A549 (cell line): Measurements from ENCODE around the gene PPP2R2D. TPM values are rescaled to one million over a fixed set of nuclear protein-coding genes. Genes with fewer than 3 reads are reported as not detected.

ENCODE experiments used
- ATAC-seq, 2 experiments: fragments of 200-7000 bp in 1 of 2; fragments of >200 bp in 1 of 2; cut with Nextera tagmentation in 1 of 2; cut with Tn5 transposase in 1 of 2; 3 replicates each; pipeline versions ENCODE4 v1.8.0 to v1.9.1; 2018 to 2020; ENCODE audit warnings: mild to moderate bottlenecking in 1 of 2, moderate library complexity in 1 of 2
- CTCF ChIA-PET: fragments of 300-600 bp; sonication (Branson Sonifier 250); formaldehyde crosslinking; extraction: SDS; loops from one replicate; lab custom pipeline; 2021; ENCODE audit warnings: antibody characterized with exemption, inconsistent platforms; lab: Yijun Ruan, JAX
- POLR2A ChIA-PET: fragments of 350-600 bp; formaldehyde crosslinking; extraction: SDS; loops from one replicate; lab custom pipeline; 2021; ENCODE audit warnings: antibody characterized with exemption, inconsistent platforms; lab: Yijun Ruan, JAX
- DNase-seq, 2 experiments: peaks; one replicate each; pipeline versions ENCODE4 v3.0.0 to v3.0.0-alpha.2; 2011 to 2016; ENCODE audit warnings: low read depth in 1 of 2, low spot score in 1 of 2
- FAIRE-seq: peaks from 2 replicates; lab custom pipeline; 2011; peaks lifted over from hg19 to GRCh38; lab: Jason Lieb, UNC
- H3K27ac ChIP-seq, 2 experiments: fragments of >200 bp; sonication (Bioruptor Twin); formaldehyde crosslinking; 3 replicates each; pipeline ENCODE4 v1.5.1; 2016 to 2017
- H3K4me1 ChIP-seq: fragments of >200 bp; sonication (Bioruptor Twin); formaldehyde crosslinking; 3 replicates; pipeline ENCODE4 v1.6.1; 2016
- H3K4me2 ChIP-seq: fragments of >200 bp; sonication (Bioruptor Twin); formaldehyde crosslinking; 3 replicates; pipeline ENCODE4 v1.6.1; 2016
- H3K4me3 ChIP-seq: fragments of >200 bp; sonication (Bioruptor Twin); formaldehyde crosslinking; 3 replicates; pipeline ENCODE4 v1.5.1; 2016
- H3K9me3 ChIP-seq: fragments of >200 bp; sonication (Bioruptor Twin); formaldehyde crosslinking; 3 replicates; pipeline ENCODE4 v1.6.1; 2016
- CBX8 ChIP-seq: fragments of 200-600 bp; sonication (generic); IDR thresholded peaks from 2 replicates; pipeline ENCODE4 v1.6.1; 2016
- CEBPB ChIP-seq, 2 experiments: fragments of >200 bp in 1 of 2; sonication (Bioruptor Twin) in 1 of 2; formaldehyde crosslinking in 1 of 2; IDR thresholded peaks; 2 replicates each; pipeline ENCODE4 v1.6.1; 2012 to 2016
- FOSB ChIP-seq: fragments of 250-450 bp; sonication (Bioruptor Pico); IDR thresholded peaks from 2 replicates; pipeline ENCODE4 v1.5.0; 2020; ENCODE audit warnings: mild to moderate bottlenecking, moderate library complexity
- HES2 ChIP-seq: fragments of >200 bp; sonication (Bioruptor Twin); formaldehyde crosslinking; IDR thresholded peaks from 2 replicates; pipeline ENCODE4 v1.6.1; 2016
- JUN ChIP-seq, 2 experiments: fragments of >200 bp; sonication (Bioruptor Twin); formaldehyde crosslinking; IDR thresholded peaks; 2 replicates in 1 of 2; 3 replicates in 1 of 2; pipeline ENCODE4 v1.6.1; 2016 to 2017
- KDM5A ChIP-seq: fragments of 200-600 bp; sonication (generic); IDR thresholded peaks from 2 replicates; pipeline ENCODE4 v1.6.1; 2016; ENCODE audit warnings: antibody characterized with exemption, mild to moderate bottlenecking
- MAX ChIP-seq: IDR thresholded peaks from 2 replicates; pipeline ENCODE4 v1.6.1; 2012
- NR3C1 ChIP-seq: fragments of >200 bp; sonication (Bioruptor Twin); formaldehyde crosslinking; IDR thresholded peaks from 3 replicates; pipeline ENCODE4 v1.6.1; 2017
- PBX3 ChIP-seq: IDR thresholded peaks from 2 replicates; pipeline ENCODE4 v1.6.1; 2012
- RFX5 ChIP-seq: fragments of 450-650 bp; IDR thresholded peaks from 2 replicates; pipeline ENCODE4 v1.7.1; 2014; ENCODE audit warnings: antibody characterized with exemption, mild to moderate bottlenecking, moderate library complexity
- RNF2 ChIP-seq: fragments of 200-600 bp; sonication (generic); IDR thresholded peaks from 2 replicates; pipeline ENCODE4 v1.6.1; 2016; ENCODE audit warnings: low read depth, mild to moderate bottlenecking, antibody characterized with exemption, moderate library complexity, borderline replicate concordance
- TFCP2L1 ChIP-seq: fragments of 250-450 bp; sonication (Bioruptor Pico); IDR thresholded peaks from 2 replicates; pipeline ENCODE4 v1.5.0; 2021; ENCODE audit warnings: mild to moderate bottlenecking
- USF2 ChIP-seq: fragments of 450-650 bp; IDR thresholded peaks from 2 replicates; pipeline ENCODE4 v1.6.1; 2014; ENCODE audit warnings: antibody characterized with exemption
- ZNF302 ChIP-seq: fragments of 250-450 bp; sonication (Bioruptor Pico); IDR thresholded peaks from 2 replicates; pipeline ENCODE4 v1.9.0; 2021; ENCODE audit warnings: inconsistent platforms, mild to moderate bottlenecking, moderate library complexity
- WGBS: methylation state at CpG from one replicate; pipeline ENCODE4 v1.1.6; 2017; ENCODE audit errors: missing lambda C conversion rate; 5-methylcytosine and 5-hydroxymethylcytosine counted together
- polyA plus RNA-seq, 4 experiments: library from polyadenylated mRNA; depleted of rRNA in 3 of 4; stranded (reverse); fragments of >200 nt; fragmentation: RNase III in 1 of 4; extraction: RNeasy Plus Mini Kit Qiagen cat#74134 plus additional on column Dnase treatment in 1 of 4; gene quantifications; 2 replicates in 3 of 4; 3 replicates in 1 of 4; pipeline ENCODE4 v1.2.3, GENCODE V29; 2011 to 2017
- TF ChIP-seq, protein P1 (sequence below): fragments of >200 bp; sonication (Bioruptor Twin); formaldehyde crosslinking; IDR thresholded peaks from 3 replicates; pipeline ENCODE4 v1.5.1; 2016
- TF ChIP-seq, protein P2 (sequence below): fragments of 250-450 bp; sonication (Bioruptor Pico); IDR thresholded peaks from 2 replicates; pipeline ENCODE4 v1.5.0; 2021; ENCODE audit warnings: mild to moderate bottlenecking, moderate library complexity, borderline replicate concordance
- TF ChIP-seq, protein P3 (sequence below): fragments of >200 bp; sonication (Bioruptor Twin); formaldehyde crosslinking; IDR thresholded peaks from 3 replicates; pipeline ENCODE4 v1.6.1; 2016
- TF ChIP-seq, protein P4 (sequence below): IDR thresholded peaks from 2 replicates; pipeline ENCODE4 v1.6.1; 2012; ENCODE audit warnings: low read depth, borderline replicate concordance

Gene PPP2R2D
- polyA plus RNA-seq, 2 of the 4 experiments (the other 2 are of a cell fraction), result 23.9 to 36.0 TPM

DNA sequence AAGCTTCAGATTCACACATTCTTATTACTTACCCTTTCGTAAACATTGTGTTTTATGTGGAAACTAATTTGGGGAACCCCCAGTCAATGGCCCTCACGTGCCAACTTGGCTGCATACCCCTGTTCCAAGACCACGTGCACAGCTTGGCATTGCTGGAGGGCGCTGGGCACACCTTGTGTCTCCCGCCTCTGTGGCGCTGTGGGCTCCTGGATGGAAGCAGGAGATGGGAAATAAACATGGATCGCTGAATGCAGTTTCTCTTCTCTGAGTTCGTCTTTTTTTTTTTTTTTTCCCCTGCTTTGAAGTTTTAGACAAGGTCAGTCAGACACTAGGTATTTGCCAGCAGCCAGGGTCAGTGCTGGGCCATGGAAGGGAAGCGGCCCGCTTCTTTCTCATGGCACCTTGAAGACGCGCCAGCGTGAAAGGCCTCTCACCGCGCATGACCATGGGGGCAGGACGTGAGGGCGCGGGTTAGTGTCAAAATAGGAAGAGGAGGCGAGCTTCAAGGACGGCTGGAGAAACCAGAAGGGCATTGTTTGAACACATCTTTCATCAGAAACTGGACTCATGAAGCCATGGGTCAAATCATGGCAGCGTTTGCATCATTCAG is 53.7 kb downstream of the PPP2R2D start:
- Histone ChIP-seq H3K4me3 (no peak overlapping the region), H3K4me1 (no peaks in the 10 kb centered on the region), H3K4me2 (no peak overlapping the region), H3K9me3 (no peaks in the 10 kb centered on the region), H3K27ac (no peak overlapping the region)
- no peak for DNase-seq
- POLR2A ChIA-PET, result no interaction called here
- WGBS, result 95% methylated on average over 21 of the region's 21 CpGs
- no peak for TF ChIP-seq TFCP2L1 (CRISPR knock-in tag)
- TF ChIP-seq NR3C1, result no peak
- TF ChIP-seq, protein P1, sequence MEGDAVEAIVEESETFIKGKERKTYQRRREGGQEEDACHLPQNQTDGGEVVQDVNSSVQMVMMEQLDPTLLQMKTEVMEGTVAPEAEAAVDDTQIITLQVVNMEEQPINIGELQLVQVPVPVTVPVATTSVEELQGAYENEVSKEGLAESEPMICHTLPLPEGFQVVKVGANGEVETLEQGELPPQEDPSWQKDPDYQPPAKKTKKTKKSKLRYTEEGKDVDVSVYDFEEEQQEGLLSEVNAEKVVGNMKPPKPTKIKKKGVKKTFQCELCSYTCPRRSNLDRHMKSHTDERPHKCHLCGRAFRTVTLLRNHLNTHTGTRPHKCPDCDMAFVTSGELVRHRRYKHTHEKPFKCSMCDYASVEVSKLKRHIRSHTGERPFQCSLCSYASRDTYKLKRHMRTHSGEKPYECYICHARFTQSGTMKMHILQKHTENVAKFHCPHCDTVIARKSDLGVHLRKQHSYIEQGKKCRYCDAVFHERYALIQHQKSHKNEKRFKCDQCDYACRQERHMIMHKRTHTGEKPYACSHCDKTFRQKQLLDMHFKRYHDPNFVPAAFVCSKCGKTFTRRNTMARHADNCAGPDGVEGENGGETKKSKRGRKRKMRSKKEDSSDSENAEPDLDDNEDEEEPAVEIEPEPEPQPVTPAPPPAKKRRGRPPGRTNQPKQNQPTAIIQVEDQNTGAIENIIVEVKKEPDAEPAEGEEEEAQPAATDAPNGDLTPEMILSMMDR, result no peak
- TF ChIP-seq ZNF302 (CRISPR knock-in tag), result no peak
- TF ChIP-seq, protein P2, sequence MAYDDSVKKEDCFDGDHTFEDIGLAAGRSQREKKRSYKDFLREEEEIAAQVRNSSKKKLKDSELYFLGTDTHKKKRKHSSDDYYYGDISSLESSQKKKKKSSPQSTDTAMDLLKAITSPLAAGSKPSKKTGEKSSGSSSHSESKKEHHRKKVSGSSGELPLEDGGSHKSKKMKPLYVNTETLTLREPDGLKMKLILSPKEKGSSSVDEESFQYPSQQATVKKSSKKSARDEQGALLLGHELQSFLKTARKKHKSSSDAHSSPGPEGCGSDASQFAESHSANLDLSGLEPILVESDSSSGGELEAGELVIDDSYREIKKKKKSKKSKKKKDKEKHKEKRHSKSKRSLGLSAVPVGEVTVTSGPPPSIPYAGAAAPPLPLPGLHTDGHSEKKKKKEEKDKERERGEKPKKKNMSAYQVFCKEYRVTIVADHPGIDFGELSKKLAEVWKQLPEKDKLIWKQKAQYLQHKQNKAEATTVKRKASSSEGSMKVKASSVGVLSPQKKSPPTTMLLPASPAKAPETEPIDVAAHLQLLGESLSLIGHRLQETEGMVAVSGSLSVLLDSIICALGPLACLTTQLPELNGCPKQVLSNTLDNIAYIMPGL, result no peak
- TF ChIP-seq USF2, result no peak
- TF ChIP-seq, protein P3, sequence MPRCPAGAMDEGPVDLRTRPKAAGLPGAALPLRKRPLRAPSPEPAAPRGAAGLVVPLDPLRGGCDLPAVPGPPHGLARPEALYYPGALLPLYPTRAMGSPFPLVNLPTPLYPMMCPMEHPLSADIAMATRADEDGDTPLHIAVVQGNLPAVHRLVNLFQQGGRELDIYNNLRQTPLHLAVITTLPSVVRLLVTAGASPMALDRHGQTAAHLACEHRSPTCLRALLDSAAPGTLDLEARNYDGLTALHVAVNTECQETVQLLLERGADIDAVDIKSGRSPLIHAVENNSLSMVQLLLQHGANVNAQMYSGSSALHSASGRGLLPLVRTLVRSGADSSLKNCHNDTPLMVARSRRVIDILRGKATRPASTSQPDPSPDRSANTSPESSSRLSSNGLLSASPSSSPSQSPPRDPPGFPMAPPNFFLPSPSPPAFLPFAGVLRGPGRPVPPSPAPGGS, result no peak
- no peak for TF ChIP-seq KDM5A
- no peak for TF ChIP-seq FOSB (CRISPR knock-in tag)
- TF ChIP-seq CEBPB (IDR thresholded peaks at IDR 0.05), result no peak
- TF ChIP-seq HES2, result no peak
- TF ChIP-seq, protein P4, sequence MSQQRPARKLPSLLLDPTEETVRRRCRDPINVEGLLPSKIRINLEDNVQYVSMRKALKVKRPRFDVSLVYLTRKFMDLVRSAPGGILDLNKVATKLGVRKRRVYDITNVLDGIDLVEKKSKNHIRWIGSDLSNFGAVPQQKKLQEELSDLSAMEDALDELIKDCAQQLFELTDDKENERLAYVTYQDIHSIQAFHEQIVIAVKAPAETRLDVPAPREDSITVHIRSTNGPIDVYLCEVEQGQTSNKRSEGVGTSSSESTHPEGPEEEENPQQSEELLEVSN, result no peak
- TF ChIP-seq PBX3, result no peak
- no peak for TF ChIP-seq JUN (IDR thresholded peaks at IDR 0.05)
- no peak for TF ChIP-seq RNF2
- TF ChIP-seq RFX5, result no peak
- TF ChIP-seq MAX, result no peak
- no peak for TF ChIP-seq CBX8
- no peak for FAIRE-seq
- ATAC-seq, result no peak
- CTCF ChIA-PET, result no interaction called here
